Measurements from ENCODE around the gene TENT4B.

Gene TENT4B

DNA sequence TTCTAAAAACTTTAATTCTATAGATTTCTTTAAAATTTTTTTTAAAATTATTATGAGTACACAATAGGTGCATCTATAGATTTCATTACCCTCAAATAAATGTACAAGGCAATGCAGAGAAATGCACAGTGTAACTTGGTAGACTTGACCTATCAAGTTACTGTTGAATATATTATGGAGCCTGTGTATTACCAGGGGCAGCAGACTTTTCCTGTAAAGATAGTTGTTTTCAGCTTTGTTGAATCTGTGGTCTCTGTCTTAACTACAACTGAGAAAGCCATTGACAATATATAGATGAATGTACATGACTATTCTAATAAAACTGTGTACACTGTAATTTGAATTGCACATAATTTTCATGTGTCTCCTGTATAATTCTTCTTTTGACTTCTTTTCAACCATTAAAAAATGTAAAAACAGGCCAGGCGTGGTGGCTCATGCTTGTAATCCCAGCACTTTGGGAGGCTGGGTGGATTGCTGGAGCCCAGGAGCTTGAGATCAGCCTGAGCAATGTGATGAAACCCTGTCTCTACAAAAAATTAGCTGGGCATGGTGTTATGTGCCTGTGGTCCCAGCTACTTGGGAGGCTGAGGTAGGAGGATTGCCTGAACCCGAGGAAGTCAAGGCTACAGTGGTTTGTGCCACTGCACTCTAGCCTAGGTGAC, 39.4 kb downstream of the TENT4B start:
- H3K27me3 ChIP-seq (ENCODE audit: insufficient read depth, low read length): no peaks in the 10 kb centered on the region
- no peak overlapping the region for H3K4me3 ChIP-seq (ENCODE audit: low read length)

DNA sequence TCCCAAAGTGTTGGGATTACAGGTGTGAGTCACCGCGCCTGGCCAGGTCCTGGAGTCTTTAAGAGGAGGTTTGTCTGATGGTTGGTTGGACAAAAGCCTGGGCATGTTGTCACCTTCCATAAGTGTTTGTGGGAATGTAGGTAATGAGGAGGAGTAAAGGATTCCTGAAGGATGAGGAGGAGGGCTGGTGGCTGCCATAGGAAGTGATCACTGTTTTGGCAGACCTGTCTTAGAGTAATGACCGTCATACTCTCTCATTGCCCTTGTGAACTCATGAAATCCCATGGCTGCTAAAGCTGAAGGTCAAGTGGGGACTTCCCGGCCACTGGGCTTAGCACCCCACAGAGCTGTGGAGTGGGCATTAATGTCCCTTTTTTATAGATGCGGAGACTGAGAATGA, 40.5 kb downstream of the TENT4B start:
- Histone ChIP-seq H3K9me3 (ENCODE audit: low read length) (no peaks in the 10 kb centered on the region), H3K27me3 (ENCODE audit: insufficient read depth, low read length) (no peaks in the 10 kb centered on the region), H3K4me3 (ENCODE audit: low read length) (no peak overlapping the region), H3K36me3 (ENCODE audit: insufficient read depth, low read length) (no peaks in the 10 kb centered on the region), H2AFZ (ENCODE audit: low read depth, low read length) (no peak overlapping the region), H3K4me1 (ENCODE audit: insufficient read depth, low read length) (peaks cover 4% of the 10 kb centered on the region)

More for the DNA sequence above, 39.4 kb downstream of the TENT4B start:
- H3K9me3 ChIP-seq (ENCODE audit: low read length): no peaks in the 10 kb centered on the region
- no peaks in the 10 kb centered on the region for H3K36me3 ChIP-seq (ENCODE audit: insufficient read depth, low read length)
- H2AFZ ChIP-seq (ENCODE audit: low read depth, low read length): no peak overlapping the region
- peaks cover 4% of the 10 kb centered on the region for H3K4me1 ChIP-seq (ENCODE audit: insufficient read depth, low read length)

DNA sequence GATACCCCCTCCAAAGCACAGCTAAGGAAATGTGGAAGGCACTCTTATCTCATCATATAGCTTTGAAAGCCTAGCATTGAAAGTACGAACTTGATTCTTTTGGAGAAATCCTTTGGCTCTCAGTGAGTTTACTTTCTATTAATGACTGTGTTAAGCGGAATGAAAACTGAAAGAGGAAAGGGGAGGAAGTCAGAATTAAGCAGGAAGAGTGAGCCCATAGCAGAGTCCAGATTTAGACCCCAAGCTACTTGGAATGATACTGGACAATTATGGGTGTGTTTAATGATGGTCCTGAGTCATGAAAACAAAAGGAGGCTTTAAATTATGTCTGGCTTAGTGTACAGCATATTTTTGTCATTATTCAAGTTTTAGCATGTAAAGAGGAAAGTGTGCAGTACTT, 42.2 kb downstream of the TENT4B start:
- Histone ChIP-seq H3K4me1 (ENCODE audit: insufficient read depth, low read length) (no peaks in the 10 kb centered on the region), H3K27me3 (ENCODE audit: insufficient read depth, low read length) (no peaks in the 10 kb centered on the region), H2AFZ (ENCODE audit: low read depth, low read length) (no peak overlapping the region), H3K4me3 (ENCODE audit: low read length) (no peak overlapping the region), H3K36me3 (ENCODE audit: insufficient read depth, low read length) (no peaks in the 10 kb centered on the region), H3K9me3 (ENCODE audit: low read length) (no peaks in the 10 kb centered on the region)

DNA sequence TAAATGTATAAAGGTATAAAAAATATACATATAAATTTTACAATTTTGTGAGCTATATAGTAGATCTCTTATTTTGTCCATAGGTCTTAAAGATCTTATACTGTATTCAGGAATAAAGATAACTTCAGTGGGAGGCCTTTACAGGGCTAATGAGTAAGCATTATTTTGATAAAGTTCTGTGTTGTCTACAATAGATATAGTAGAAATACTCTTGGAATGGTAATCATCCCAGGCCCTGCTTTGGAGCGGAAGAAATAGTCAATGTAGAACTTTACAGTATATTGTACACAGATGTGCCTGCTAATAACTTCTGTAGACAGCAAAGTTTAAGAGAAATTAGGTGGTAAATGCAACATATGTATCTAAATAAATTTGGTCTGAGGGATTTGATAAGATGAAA, 42.6 kb downstream of the TENT4B start:
- Histone ChIP-seq H3K27me3 (ENCODE audit: insufficient read depth, low read length) (no peaks in the 10 kb centered on the region), H2AFZ (ENCODE audit: low read depth, low read length) (no peak overlapping the region), H3K9me3 (ENCODE audit: low read length) (no peaks in the 10 kb centered on the region), H3K4me1 (ENCODE audit: insufficient read depth, low read length) (no peaks in the 10 kb centered on the region), H3K4me3 (ENCODE audit: low read length) (no peak overlapping the region), H3K36me3 (ENCODE audit: insufficient read depth, low read length) (no peaks in the 10 kb centered on the region)

DNA sequence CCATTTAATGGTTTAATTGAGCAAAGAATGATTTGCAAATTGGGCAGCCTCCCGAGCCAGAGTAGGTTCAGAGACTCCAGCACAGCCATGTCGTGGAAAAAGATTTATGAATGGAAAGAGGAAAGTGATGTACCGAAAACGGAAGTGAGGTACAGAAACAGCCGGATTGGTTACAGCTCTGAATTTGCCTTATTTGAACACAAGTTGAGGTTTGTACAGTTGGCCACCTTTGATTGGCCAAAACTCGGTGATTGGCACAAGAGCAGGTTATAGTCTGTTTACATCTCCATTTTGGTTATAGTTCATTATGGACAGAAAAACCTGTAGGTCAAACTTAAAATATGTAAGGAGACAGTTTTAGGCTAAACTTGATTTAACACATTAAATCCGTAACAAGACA, 44.5 kb downstream of the TENT4B start:
- Histone ChIP-seq H3K4me3 (ENCODE audit: low read length) (no peak overlapping the region), H3K4me1 (ENCODE audit: insufficient read depth, low read length) (peaks cover 5% of the 10 kb centered on the region), H3K36me3 (ENCODE audit: insufficient read depth, low read length) (no peaks in the 10 kb centered on the region), H3K27me3 (ENCODE audit: insufficient read depth, low read length) (no peaks in the 10 kb centered on the region), H3K9me3 (ENCODE audit: low read length) (no peaks in the 10 kb centered on the region), H2AFZ (ENCODE audit: low read depth, low read length) (no peak overlapping the region)

DNA sequence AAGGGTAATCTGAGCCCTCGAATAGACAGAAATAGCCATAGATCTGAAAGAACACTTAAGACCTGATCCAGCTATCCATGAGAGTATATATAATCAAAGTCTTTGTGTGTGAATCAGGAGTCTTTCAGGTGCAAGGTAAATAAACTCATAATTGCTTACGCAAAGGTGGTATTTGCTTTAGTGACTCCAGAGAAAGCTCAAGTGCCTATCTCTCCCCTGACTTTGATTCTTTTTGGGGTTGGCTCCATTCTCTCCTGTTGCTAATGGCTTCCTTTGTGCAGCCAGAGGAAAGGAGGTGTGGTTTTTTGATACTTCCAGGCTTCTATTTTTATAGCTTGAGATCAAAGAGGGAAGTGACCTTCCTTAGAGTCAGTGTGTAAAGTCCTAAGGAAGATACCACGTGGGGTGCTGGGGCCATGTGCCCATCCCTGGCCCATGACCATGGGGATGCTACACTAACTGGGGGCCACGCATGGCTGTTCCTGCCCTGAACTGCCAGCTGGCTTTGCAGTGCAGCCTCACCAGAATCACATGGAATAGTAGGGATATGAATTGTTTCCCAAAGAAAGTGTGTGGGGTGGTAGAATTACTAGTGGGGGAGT, 45.8 kb downstream of the TENT4B start:
- no peaks in the 10 kb centered on the region for H3K27me3 ChIP-seq (ENCODE audit: insufficient read depth, low read length)

DNA sequence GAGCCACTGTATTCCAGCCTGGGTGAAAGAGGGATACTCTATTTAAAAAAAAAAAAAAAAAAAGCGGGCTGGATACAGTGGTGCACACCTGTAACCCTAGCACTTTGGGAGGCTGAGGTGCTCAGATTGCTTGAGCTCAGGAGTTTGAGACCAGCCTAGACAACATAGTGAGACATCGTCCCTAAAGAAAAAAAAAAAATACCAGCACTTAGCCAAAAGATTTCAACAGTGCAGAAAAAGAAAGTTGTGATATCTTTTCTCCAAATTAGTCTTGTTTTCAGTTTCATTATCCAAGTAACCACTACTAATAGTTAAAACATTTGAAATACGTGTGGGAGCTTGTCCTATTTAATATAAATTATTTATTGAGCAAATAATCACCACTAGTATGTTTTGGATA, 48.7 kb downstream of the TENT4B start:
- peaks cover 19% of the 10 kb centered on the region for H3K4me1 ChIP-seq (ENCODE audit: insufficient read depth, low read length)
- H3K9me3 ChIP-seq (ENCODE audit: low read length): no peaks in the 10 kb centered on the region
- H3K27me3 ChIP-seq (ENCODE audit: insufficient read depth, low read length): no peaks in the 10 kb centered on the region
- no peaks in the 10 kb centered on the region for H3K36me3 ChIP-seq (ENCODE audit: insufficient read depth, low read length)
- no peak overlapping the region for H3K4me3 ChIP-seq (ENCODE audit: low read length)
- no peak overlapping the region for H2AFZ ChIP-seq (ENCODE audit: low read depth, low read length)

More for the DNA sequence above, 45.8 kb downstream of the TENT4B start:
- no peaks in the 10 kb centered on the region for H3K36me3 ChIP-seq (ENCODE audit: insufficient read depth, low read length)
- H3K4me1 ChIP-seq (ENCODE audit: insufficient read depth, low read length): peaks cover 16% of the 10 kb centered on the region
- H3K4me3 ChIP-seq (ENCODE audit: low read length): no peak overlapping the region
- no peaks in the 10 kb centered on the region for H3K9me3 ChIP-seq (ENCODE audit: low read length)
- no peak overlapping the region for H2AFZ ChIP-seq (ENCODE audit: low read depth, low read length)

DNA sequence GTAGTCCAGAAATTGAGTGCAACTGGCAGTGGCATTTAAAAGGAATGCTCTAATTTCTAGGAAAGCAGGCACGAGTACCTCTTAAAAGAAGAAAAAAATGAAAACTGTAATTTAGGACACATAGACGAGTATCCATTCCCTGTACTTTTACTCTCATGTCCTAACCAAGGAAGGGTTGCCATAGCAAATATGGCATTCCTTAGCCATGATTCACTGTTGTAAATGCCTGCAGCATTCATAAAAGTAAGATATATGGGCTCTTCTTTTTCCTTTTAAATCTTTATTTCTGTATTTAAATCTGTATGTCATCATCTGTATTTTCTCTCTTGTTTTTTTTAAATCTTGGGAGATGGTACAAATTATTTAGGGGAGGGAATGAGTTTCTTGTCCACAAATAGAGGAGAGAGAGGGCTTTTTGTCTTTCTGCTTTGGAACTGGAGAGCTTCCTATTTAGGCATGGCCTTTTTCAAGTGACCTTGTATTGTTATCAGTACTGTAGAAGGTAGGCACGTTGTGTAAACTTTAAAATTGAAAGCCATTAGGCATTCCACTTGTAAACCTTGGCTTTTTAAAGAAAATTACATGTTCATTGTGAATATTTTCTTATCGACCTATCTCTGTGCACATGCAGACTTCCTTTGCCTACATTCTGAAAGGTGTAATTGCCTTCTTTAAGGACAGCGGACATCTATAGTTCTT, 50.0 kb downstream of the TENT4B start:
- no peak overlapping the region for H2AFZ ChIP-seq (ENCODE audit: low read depth, low read length)
- H3K27me3 ChIP-seq (ENCODE audit: insufficient read depth, low read length): no peaks in the 10 kb centered on the region
- H3K4me3 ChIP-seq (ENCODE audit: low read length): no peak overlapping the region
- no peaks in the 10 kb centered on the region for H3K9me3 ChIP-seq (ENCODE audit: low read length)
- H3K36me3 ChIP-seq (ENCODE audit: insufficient read depth, low read length): no peaks in the 10 kb centered on the region
- peaks cover 26% of the 10 kb centered on the region for H3K4me1 ChIP-seq (ENCODE audit: insufficient read depth, low read length)

DNA sequence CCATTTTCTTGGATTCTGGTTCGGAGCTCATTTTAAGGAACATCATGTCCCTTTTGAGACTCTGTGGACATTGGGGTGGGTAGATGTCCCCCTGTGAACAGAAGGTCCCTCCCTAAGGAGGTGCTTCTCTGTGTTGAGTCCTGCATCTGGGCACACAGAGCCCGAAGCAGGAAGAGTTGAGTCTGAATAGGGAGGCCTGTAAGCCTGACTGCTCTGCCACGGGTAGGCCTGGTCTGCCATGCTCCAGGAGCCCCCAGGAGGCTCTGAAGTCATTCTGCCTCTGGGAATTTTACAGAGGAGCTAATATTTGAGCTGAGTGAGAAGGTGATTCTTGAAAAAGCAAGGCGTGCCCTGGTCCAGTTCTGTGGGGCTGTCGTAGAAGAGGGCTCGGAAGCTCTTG, 50.6 kb downstream of the TENT4B start:
- H3K27me3 ChIP-seq (ENCODE audit: insufficient read depth, low read length): no peaks in the 10 kb centered on the region
- no peaks in the 10 kb centered on the region for H3K36me3 ChIP-seq (ENCODE audit: insufficient read depth, low read length)
- H3K4me1 ChIP-seq (ENCODE audit: insufficient read depth, low read length): peaks cover 31% of the 10 kb centered on the region
- H2AFZ ChIP-seq (ENCODE audit: low read depth, low read length): no peak overlapping the region
- H3K9me3 ChIP-seq (ENCODE audit: low read length): no peaks in the 10 kb centered on the region
- no peak overlapping the region for H3K4me3 ChIP-seq (ENCODE audit: low read length)

DNA sequence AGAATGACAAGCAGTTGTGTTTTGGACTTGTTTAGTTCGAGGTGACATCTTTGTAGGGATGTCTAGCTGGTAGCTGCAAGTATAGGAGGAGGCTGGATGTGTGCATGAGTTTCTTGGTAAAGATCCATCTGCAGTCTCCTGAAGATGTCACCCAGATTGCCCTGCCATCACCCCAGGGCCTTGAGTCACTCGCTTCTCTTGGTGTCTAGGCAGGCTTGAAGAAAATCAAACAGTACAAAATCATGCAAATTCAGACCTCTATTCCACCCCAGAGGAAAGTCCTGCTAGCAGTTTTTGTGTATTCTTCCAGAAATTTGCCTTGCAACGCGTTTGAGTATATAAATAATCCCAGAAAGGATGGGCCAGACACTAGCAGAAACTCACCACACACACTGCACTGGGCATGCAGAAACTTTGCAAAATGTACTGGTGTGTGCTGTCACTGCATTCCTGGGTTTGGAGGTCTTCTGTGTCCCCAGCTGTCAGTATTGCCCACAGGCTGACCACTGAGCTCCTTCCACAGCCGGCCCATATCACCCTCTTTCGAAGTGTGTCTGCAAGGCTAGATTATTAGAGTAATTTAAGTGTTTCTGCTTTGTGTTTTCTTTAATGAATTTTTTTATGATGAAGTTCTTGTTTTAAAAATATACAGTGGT, 51.5 kb downstream of the TENT4B start:
- H3K4me1 ChIP-seq (ENCODE audit: insufficient read depth, low read length): peaks cover 31% of the 10 kb centered on the region
- no peaks in the 10 kb centered on the region for H3K36me3 ChIP-seq (ENCODE audit: insufficient read depth, low read length)
- H3K27me3 ChIP-seq (ENCODE audit: insufficient read depth, low read length): no peaks in the 10 kb centered on the region
- H2AFZ ChIP-seq (ENCODE audit: low read depth, low read length): no peak overlapping the region
- no peak overlapping the region for H3K4me3 ChIP-seq (ENCODE audit: low read length)
- no peaks in the 10 kb centered on the region for H3K9me3 ChIP-seq (ENCODE audit: low read length)

DNA sequence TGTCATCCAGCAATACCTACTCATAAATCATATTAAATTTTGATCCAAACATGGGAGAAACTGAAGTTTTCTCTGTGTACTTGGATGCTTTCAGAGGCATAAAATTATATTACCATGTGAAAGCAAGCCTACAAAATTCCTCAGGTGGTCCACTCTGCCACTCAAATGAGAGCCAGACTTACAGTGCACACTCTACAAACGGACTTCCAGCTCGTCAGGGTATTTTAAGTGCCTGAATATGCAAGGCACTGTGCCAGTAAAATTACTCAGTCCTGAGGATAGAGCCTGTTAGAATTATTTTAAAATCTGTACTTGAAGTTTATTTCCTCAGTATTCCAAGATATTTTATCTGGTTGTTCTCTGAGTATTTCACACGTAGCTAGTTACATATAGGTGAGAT, 54.5 kb downstream of the TENT4B start:
- Histone ChIP-seq H3K27me3 (ENCODE audit: insufficient read depth, low read length) (no peaks in the 10 kb centered on the region), H3K36me3 (ENCODE audit: insufficient read depth, low read length) (peaks cover 4% of the 10 kb centered on the region), H2AFZ (ENCODE audit: low read depth, low read length) (no peak overlapping the region), H3K9me3 (ENCODE audit: low read length) (no peaks in the 10 kb centered on the region), H3K4me1 (ENCODE audit: insufficient read depth, low read length) (peaks cover 30% of the 10 kb centered on the region), H3K4me3 (ENCODE audit: low read length) (no peak overlapping the region)

DNA sequence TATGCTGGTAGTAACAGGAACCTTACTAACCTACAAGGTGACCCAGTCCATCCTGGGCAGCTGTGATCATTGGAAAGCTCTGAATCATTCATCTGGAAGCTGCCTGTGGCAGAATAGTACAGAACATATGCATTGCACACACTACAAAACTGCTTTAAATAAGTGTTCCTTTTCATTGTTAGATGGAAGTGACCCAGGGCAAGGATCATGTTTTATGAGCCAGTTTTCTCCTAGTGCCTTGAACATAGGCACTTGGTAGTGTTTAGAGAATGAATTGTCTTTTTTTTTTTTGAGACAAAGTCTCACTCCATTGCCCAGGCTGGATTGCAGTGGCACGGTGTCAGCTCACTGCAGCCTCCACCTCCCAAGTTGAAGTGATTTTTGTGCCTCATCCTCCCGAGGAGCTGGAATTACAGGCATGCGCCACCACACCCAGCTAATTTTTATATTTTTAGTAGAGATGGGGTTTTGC, 55.4 kb downstream of the TENT4B start:
- Histone ChIP-seq H3K27me3 (ENCODE audit: insufficient read depth, low read length) (no peaks in the 10 kb centered on the region), H3K36me3 (ENCODE audit: insufficient read depth, low read length) (peaks cover 7% of the 10 kb centered on the region), H3K4me1 (ENCODE audit: insufficient read depth, low read length) (peaks cover 21% of the 10 kb centered on the region), H3K9me3 (ENCODE audit: low read length) (no peaks in the 10 kb centered on the region), H3K4me3 (ENCODE audit: low read length) (no peak overlapping the region), H2AFZ (ENCODE audit: low read depth, low read length) (no peak overlapping the region)
